Activated CD4-positive, alpha-beta T cell treated with anti-CD3 and anti-CD28 coated beads, Interleukin-2, amount 50 U/mL, for 1 hour (primary cell): ENCODE data around the gene CC2D2A.

Source experiments
- DNase-seq: peaks from one replicate; pipeline ENCODE4 v3.0.0-alpha.2; 2020

The CC2D2A gene

DNA sequence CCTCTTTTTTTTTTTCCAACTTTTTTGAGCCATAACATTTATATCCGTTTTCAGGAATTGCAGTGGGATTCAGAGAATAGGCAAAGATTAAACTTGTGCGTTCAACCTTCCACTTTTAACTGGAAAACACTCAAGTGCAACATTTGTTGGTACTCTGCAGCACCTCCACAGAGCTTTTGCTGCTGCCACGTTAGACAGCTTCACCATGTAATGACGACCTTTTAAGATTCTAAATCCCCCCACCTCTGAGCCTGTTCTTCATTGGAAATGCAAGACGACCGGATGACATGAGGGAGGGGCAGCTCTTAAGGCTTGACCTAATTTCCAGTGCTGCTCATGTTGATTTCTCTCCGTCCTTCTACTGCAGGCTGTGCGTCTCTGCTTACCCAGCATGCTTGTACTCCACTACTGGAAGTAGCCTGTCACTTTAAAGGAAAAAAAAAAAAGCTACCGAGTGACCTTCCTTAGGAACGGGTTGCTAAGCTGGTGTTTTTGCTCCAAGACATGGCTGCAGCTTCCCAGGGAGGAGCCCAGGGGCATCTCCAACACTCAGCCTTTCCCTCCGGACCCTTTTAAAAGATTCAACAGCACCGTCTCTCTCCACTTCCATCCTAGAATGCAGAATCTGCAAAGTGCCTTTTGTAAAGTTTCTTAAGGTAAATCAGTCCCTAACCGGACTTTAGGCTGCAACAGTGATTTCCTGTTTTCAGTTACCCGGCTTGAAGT, at the start of gene CC2D2A:
CC2D2A (plus strand) TSS at position 481 of the 726 bp plus-strand sequence. CDS start 6,051 bp downstream, outside the sequence.
- no peak for DNase-seq

DNA sequence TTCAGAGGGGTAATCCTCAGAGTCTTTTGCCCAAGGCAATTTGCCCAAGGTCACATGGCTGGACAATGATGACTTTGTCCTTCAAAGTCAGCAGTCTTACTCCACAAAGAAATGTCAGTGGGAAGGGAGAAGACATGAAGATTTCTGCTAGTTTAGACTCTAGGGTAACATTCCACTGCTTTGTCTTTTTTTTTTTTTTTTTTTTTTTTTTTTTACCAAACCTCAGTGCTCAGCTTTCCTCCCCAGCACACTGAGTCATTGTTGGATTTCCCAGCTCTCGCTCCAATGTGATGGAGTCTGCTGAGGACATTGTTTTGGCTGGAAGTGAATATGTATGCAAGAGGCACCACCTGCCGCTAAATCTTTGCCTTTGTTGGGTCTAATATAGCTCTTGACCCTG, 49.0 kb upstream of the CC2D2A start:
- no peak for DNase-seq

DNA sequence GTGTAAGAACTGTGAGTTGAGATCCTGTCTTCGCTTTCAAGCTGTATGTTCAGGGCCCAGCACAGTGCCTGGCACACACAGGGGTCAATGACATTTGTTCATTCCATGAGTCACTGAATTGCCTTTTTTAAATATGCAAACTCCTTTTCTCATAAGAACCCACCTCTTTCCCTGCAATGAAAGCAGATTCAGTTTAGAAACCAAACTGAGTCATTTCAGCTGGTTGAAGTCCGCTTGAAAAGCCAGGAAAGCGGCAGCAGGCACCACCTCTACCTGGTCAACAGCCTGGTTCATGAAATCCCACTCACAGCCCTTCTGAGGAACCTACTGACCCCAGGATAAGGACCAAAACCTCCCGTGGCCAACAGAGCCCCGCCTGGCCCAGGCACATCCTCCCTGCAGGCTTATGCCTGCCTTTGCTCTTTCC, 46.4 kb upstream of the CC2D2A start:
- no peak for DNase-seq

DNA sequence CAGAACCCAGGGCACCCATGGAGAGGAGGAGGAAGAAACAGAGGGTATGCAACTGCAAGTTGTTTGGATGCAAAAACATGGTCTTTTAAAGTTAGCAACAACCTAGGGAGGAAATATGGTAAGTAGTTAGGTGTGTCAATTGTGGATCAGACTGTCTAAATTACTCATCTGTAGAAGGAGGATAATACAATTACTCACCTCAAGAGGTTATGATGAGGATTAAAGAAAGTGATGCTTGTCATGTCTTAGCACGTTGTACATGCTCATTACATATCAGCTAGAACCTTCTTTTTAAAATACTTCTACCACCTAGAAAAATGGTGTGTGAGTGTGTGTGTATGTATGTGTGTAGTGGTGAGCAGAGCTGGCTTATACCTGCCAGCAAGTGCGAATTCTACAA, 44.2 kb upstream of the CC2D2A start:
- DNase-seq, result no peak

DNA sequence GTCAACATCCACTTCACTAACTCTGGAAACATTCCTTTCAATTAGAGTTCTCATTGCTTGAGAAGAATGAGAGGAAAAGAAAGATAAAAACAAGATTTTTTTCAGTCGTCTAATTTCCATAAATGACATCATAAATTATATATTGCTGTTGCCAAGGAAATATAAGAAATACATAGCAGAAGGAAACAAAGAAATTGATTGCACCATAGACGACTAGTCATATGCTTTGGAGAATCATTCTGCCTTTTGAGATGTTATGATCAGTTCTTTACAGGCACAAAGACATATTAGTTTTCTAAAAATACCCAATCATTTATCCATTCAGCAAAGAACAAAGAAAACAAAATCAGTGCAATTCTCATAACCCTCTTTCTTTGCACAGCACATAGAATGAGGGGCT, 42.5 kb upstream of the CC2D2A start:
- no peak for DNase-seq

DNA sequence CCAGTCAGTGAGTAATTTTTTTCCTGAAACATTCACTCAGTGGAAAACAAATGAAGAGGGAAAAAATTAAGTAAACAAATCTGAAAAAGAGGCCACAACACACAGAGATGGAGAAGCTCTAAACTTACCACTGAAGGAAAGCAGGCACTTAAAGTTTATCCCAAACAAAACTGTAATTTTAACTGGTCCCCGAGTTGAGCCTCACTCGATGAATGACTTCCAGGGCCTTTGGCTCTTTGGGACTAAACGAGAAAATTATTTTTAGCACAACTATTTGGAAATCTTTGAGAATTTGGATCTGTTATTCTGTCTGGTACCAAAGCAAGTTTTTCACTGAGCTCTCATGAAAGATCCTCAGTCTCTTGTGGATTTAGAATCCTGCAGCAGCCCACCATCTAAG, 42.0 kb upstream of the CC2D2A start, which contains the start of gene C1QTNF7:
C1QTNF7 (plus strand) TSS at position 333 of the 400 bp plus-strand sequence. CDS start 7,711 bp downstream, outside the sequence.
- no peak for DNase-seq

DNA sequence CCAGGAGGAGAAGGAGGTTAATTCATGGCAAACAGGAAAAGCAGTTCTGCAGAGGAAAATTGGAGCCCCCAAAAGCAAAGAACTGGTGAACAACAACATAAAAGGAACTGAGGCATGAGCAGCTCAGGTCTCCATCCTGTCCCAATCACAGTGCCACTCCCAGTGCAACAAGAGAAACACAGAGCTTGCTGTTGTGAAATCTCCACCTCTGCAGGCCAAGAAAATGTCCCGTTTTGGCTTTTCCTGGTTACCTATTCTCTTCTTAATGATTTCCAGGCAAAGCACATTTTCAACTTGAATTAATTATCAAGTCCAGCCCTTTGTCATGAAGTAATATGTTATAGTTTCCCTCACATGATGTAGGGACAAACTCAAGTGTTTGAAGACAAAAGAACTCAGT, 41.1 kb upstream of the CC2D2A start:
- no peak for DNase-seq

DNA sequence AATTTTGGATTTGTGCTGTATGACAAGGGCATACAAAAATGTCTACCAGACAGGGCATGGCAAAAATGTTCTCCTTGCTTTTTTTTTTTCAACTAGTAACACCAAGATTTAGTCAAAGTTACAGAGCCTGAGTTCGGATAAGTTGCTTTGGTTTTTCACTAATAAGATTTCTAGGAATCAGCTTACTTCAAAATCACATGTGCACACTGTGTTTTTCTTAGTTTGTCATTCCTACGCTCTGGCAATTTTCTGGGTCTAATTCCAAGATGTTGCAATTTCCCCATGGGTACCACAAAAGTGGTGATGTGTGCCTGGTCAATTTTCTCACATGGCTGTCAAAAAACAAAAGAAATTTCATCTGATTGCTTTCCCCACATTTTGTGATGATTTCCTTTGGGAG, 35.6 kb upstream of the CC2D2A start:
- DNase-seq, result no peak

DNA sequence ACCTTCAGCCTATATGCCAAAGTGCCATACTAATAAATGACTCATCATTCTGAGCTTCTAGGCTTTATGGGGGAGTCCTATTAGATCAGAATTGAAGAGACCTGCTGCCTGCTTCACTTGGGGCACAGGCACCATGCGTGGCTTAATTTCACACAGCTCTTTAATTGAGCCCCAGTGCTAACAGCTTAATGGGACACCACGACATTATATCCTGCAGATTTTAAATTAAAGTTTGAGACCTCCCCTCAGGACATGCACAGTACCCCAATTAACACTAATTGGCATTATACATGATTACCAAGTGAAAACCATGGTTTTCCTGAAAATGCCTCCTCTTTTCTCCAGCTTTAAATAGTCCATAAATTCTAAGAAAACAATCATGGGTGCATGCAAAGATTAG, 35.0 kb upstream of the CC2D2A start:
- DNase-seq, result no peak

DNA sequence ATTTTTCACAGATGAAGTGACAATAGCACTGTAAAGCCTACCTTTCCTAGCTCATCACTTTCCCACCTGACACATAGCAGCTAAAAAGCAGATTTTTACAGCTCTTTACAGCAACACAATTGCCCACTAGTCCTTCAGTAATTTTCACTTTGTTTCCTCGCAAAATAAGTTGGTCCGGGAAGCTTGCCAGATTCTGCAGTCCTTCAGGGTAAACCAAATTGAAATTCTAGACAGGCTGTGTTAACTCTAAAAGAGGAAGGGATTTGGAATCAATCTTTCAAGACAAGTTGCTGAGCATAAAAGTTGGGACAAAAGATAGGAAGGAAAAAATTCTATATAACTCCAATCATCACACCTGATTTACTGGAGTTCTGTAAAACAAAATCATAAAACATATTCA, 33.2 kb upstream of the CC2D2A start:
- DNase-seq, result no peak

DNA sequence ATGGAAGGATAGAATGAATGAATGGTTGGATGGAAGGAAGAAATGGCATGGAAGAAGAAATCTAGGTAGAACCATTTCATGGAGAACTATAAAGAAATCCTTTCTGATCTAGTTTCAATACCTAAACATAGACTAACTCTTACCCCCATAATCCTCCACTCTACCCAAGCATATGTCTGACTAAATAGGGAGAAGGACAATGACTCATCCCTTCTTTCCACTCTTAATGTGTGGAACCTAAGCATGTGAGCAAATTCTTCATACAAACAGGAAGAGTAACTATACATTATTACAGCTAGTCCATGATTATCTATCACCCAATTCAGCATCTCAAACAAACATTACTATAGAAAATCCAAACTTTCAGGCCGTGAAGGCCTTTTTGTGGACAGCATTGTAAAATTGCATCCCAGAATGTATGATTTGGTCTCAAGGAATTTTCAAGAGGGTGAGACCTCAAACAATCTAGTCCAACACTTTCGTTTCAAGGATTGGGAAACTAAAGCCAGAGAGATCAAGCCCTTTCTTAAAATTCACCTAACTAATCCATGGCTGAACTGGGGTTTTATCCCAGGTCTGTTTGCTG, 30.6 kb upstream of the CC2D2A start:
- DNase-seq, result no peak

DNA sequence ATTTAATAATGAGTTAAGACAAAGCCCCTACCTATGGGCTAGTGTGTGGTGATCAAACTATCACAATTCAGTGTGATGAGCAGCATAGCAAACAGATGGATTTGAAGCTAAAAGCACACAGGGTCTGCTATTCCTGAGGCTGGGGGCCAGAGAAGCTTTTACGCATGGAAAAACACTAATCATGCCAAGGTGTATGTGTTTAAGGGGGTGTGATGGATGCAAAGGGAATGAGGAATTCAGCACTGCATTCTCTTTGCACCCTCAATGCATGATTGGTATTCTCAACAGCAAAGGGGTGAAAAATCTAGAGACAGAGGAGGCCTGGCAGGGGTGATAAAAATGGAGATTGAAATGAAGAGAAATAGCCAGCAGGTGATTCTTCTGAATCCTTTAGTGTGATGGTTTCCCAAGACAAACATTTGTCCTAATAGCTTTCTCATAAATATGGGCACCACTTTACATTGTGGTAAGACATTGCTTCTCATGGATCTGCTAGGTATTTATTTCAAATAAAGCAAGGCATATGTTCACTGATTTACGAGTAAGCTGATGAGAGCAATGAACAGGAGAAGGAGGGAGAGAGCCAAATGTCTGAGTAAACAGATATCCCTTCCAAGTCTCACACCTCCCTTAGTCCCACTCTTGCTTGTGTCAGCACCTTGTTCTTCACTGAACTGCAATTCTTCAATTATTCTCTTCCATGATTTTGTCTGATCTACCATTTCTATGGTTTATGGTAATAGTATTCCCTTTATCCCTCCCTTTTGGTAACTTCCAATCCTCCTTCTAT, 26.1 kb upstream of the CC2D2A start:
- no peak for DNase-seq

DNA sequence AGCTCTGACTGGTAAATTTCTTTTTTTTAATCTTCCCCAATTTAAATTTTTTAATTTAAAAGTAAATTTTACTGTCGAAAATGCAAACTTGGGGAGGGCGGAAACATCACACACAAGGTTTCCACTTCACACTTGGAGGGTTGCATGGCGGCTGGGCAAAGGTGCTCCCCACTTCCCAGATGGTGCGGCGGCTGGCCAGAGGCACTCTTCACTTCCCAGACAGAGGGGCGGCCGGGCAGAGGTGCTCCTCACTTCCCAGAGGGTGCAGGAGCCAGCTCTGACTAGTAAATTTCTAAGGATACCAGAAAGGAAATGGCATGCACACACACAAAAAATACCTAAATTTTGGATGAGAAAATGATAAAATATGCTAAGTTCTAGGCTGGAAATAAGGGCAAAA, 25.4 kb upstream of the CC2D2A start:
- DNase-seq, result no peak

DNA sequence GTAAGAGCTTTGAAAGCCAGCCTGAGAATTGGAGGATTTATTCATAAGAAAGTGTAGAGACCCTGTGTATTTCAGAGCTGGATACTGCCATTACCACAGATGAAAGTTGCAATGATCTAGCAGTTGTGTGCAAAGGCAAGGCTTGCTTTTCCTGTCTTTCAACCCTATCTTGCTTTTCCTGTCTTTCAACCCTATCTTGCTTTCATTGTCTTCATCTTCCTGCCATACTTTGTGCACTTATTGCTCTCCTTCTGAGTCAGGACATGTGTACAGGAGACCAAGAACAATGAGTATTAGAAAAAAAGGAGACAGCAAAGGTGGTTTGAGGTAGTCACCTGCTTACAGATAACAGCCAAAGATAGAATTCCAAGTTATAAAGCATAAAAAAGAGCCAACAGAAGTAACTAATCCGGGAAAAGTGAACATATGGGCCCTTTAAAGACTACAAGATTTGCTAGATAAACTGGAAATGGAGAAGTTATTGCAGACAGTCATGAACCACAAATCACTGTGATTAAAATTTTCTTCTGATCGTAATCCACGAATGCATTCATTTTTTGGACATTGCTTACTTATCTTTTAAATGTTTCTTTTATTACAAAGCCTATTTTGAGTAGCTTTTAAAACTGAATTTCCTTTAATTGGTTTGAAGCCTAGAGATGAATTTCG, 24.7 kb upstream of the CC2D2A start:
- no peak for DNase-seq

DNA sequence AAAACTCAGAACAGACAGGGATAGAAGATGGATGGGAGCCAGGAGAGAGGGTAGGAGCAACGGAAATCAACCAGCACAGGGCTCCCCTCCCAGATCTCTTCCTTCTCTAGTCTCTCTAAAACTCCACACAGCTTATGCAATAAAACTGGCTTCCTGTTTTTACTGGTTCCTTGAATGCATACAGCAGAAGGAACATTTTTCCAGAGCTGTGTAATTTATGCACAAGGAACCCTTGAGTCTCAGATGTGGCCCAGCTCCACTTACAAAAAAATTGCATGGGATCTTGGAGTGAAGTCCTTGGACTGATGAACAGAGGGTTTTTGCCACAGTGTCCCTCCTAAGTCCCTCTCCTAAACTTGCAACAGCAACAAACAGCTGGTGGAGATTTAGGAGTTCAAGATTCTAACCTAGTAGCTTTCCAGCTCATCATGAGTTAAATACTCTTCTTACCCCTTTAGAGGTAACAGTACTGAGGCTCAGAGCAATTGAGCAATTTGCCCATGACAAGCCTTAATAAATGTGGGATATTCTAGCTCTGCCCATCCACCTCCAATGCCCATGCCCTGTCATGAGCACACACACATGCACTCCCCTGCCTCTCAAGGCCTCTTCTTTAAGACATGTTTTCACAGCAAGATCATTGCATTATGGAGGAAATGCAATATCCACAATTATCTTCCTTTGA, 18.4 kb upstream of the CC2D2A start:
- DNase-seq, result no peak

DNA sequence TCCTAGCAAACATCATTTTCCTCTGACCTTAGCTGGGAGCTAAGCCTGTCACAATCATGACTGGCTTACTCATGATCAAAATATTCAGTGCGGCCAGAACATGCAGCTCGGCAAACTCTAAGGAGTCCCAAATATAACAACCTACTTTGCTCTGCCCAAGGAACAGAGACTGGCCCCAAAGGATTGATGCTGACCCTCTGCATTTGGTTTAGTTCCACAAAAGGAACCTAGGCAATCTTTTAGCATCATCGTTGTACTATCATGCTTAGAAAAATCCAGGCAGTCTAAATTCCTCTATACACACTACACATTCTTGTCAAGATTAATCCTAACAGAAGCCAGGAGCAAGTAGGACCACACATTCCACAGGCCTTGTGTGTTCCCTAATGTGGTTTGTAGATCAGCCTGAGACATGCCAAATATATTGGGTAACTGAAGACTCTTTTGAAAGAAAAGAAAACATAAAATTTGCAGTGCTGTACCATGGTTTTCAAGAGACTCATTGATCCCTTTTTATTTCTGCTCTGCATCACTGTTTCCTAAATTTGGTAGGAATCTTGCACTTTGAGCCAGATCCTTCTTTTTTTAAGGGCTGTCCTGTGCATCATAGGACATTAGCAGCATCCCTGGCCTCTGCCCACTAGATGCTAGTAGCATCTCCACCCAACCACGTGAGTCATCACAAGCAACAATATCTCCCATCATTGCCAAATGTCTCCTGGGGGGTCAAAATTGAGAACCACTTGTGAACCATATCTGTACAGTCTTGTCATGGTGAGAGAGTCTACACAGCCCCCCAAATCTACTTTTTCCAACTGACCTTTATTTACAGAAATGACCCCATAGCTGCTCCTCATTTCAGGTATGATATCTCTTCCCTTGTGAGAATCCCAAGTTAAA, 17.6 kb upstream of the CC2D2A start:
- no peak for DNase-seq

DNA sequence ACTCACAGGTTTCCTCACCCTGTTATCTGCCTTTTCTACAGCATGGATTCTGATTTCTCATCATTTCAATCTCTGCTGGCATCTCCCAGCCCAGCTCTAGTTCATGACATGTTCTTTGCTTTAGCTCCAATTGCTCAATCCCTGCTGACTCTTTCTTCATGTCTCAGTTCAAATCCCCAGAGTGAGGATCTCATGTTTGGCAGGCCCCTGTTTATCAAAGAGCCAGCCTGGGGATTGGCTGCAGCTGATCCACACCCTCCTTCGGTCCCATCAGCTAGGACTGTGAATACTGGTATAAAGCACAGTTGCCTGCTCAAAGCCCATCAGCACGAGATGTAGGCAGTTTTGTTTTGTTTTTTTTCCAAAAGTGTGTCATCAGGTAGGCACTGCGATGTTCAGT, 14.4 kb upstream of the CC2D2A start:
- DNase-seq, result no peak

DNA sequence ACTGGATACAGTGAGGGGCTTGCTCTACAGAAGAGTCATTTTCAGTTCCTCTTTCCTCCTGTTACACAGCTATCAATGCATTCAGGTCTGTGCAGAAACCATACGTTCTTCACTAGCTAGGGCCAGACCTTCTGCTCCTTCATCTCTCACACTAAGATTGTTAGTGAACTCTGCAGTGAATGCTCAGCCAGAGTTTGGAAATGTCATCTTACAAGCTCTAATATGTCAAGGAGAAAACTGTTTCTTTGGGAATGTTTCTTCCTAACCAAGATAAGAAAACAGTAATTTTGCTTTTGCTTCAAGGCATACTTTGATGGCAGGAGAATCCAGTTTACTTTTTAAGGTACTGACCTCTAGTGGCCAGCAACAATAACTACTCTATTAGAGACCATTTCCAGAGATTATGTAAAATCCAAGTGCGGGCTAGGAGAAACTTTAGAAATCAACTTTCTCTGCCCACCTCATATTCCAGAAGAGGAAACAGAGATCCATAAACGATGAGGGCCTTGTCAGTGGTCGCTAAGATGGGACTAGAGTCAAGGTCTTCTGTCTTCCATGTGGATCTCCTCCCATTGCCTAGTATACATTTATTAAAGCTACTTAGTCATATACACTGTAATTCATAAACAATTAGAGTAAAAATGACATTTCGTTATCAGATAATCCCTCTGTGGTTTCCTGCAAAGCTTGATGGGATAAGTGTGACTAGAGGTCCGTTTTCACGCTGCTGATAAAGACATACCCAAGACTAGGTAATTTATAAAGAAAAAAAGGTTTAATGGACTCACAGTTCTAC, 12.1 kb upstream of the CC2D2A start:
- DNase-seq, result no peak

DNA sequence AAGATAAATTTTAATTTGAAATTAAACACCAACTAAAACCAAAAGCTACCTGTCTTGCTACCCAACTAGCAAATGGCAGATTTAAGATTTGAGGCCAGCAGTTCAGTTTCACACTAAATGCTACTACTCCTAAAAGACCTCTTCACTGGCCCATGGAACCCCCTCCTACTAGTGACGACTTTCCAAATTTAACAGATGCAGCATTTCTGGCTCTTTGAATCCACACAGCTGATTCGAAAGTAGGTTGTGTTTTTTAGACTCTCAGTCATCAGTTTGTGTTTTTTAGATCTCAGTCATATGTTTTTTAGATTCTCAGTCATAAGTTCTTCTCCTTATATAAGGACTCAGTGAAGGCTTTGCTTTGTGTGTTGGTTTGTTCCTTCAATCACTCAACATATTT, 11.1 kb upstream of the CC2D2A start:
- DNase-seq, result no peak

DNA sequence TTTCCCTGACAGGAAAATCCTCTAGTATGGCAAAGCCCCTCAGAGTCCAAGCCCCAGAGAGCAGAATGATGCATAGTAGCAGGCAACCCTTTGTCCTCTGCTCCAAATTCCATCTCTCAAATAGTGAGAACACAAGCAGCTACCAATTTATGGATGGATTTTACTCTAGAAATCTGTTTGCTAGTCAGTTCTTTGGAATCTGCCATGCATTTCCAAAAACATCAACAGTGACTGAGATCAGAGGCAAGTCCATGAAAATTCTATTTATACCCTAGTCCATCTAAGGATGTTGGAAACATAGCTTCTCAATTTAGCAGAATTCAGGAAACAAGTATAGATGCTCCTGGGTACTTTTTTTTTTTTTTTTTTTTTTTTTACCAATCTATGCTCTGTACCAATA, 10.0 kb upstream of the CC2D2A start:
- DNase-seq, result no peak

DNA sequence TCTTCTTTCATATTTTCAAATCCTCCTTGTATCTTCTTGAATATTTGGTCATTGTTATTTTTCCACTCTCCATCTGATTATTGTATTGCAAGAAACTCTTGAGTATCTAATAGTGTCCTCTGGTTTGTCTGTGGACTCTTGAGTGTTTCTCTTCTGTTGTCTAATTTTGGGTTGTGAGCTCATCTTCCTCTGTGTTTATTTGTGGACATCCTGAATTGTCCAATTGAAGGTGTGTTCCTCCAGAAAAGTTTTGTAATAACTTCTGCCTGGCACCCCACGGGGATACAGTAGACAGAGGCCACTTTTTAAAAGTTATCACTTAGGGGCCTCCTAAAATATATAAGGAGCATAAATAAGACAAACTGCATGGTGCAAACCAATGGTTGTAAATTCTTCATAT, 3.1 kb upstream of the CC2D2A start:
- no peak for DNase-seq
